GM12892 (cell line): ENCODE measurements around the gene DDX10.

Source experiments
- DNase-seq: peaks from one replicate; pipeline ENCODE4 v3.0.0; 2011; ENCODE audit not compliant: insufficient read length
- FAIRE-seq: peaks from 2 replicates; lab custom pipeline; 2011; peaks lifted over from hg19 to GRCh38; lab: Jason Lieb, UNC
- POLR2A ChIP-seq: IDR thresholded peaks from 2 replicates; pipeline ENCODE4 v1.6.1; 2011; ENCODE audit warnings: low read depth, low read length, control low read depth
- POLR2AphosphoS5 ChIP-seq: IDR thresholded peaks from 2 replicates; pipeline ENCODE4 v1.6.1; 2011; ENCODE audit warnings: low read depth, low read length, control low read depth
- TAF1 ChIP-seq: IDR thresholded peaks from 2 replicates; pipeline ENCODE4 v1.6.1; 2011; ENCODE audit warnings: low read depth, mild to moderate bottlenecking, control low read depth, low read length, borderline replicate concordance

DDX10 gene

GRCh38 chr11:108847298-108847990 lies 182.6 kb downstream of the DDX10 start:
- no peak for TF ChIP-seq TAF1
- TF ChIP-seq POLR2AphosphoS5, result no peak
- TF ChIP-seq POLR2A, result no peak
- FAIRE-seq, result no peak
- no peak for DNase-seq

GRCh38 chr11:108851781-108852180 lies 186.9 kb downstream of the DDX10 start:
- DNase-seq (no peak), FAIRE-seq (peak; percentile 21)
- TF ChIP-seq TAF1 (no peak), POLR2A (no peak), POLR2AphosphoS5 (no peak)

- FAIRE-seq, result no peak
- DNase-seq, result no peak
- TF ChIP-seq POLR2A (no peak), POLR2AphosphoS5 (no peak), TAF1 (no peak)
Measured at GRCh38 chr11:108852701-108853100, 187.8 kb downstream of the DDX10 start.

- DNase-seq (no peak), FAIRE-seq (no peak)
- TF ChIP-seq TAF1 (no peak), POLR2A (no peak), POLR2AphosphoS5 (no peak)
Measured at GRCh38 chr11:108853151-108853550, 188.3 kb downstream of the DDX10 start.

- DNase-seq (no peak), FAIRE-seq (no peak)
- no peak for TF ChIP-seq POLR2AphosphoS5
Measured at GRCh38 chr11:108853864-108854263, 189.0 kb downstream of the DDX10 start.

- TF ChIP-seq TAF1 (no peak), POLR2AphosphoS5 (no peak), POLR2A (no peak)
- DNase-seq, result no peak
- peak; percentile 96 for FAIRE-seq
Measured at GRCh38 chr11:108854346-108854745, 189.5 kb downstream of the DDX10 start.

- DNase-seq (no peak), FAIRE-seq (no peak)
- TF ChIP-seq POLR2A (no peak), TAF1 (no peak), POLR2AphosphoS5 (no peak)
Measured at GRCh38 chr11:108857382-108857781, 192.5 kb downstream of the DDX10 start.

- DNase-seq, result no peak
- no peak for TF ChIP-seq POLR2A
- TF ChIP-seq TAF1, result no peak
- no peak for TF ChIP-seq POLR2AphosphoS5
- no peak for FAIRE-seq
Measured at GRCh38 chr11:108858622-108859021, 193.8 kb downstream of the DDX10 start.

GRCh38 chr11:108859510-108859909 lies 194.6 kb downstream of the DDX10 start:
- TF ChIP-seq POLR2AphosphoS5 (no peak), TAF1 (no peak), POLR2A (no peak)
- no peak for FAIRE-seq

GRCh38 chr11:108863528-108863927 lies 198.7 kb downstream of the DDX10 start:
- FAIRE-seq, result no peak
- TF ChIP-seq POLR2A (no peak), TAF1 (no peak), POLR2AphosphoS5 (no peak)
- no peak for DNase-seq

More at GRCh38 chr11:108859510-108859909, 194.6 kb downstream of the DDX10 start:
- DNase-seq, result no peak

GRCh38 chr11:108865406-108865805 lies 200.5 kb downstream of the DDX10 start:
- FAIRE-seq (no peak), DNase-seq (no peak)
- TF ChIP-seq POLR2AphosphoS5, result no peak
- no peak for TF ChIP-seq TAF1
- TF ChIP-seq POLR2A, result no peak

GRCh38 chr11:108866781-108867180 lies 201.9 kb downstream of the DDX10 start:
- TF ChIP-seq TAF1 (no peak), POLR2A (no peak), POLR2AphosphoS5 (no peak)
- DNase-seq (no peak), FAIRE-seq (no peak)
